ENCODE results near the gene SLC5A11.
"Not testable (repeated sequence)": the region's sequence is repeated elsewhere in the genome, so short reads cannot be mapped to it uniquely, and the experiment has no call there.

SLC5A11 gene

DNA sequence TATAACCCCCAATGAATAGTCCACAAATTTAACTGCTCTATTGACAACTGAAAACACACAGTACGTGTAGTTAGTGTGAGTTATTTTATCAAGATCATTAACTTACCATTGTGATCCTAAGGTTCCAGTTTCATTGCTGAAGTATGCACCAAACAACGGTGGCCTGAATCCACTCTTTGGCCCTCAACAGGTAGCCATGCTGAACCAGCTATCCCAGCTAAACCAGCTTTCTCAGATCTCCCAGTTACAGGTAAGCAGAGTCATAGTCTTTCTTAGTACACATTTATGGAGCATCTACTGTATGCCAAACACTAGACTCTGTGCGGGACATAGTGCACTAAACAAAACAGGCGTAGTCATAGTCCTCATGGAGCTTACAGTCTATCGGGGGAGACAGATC lies 40.3 kb upstream of the SLC5A11 start:
- Histone ChIP-seq H3K23ac (ENCODE audit: low read depth, low read length, poor library complexity) (no peak overlapping the region), H3K9ac (ENCODE audit: low read depth, low read length, poor library complexity) (no peak overlapping the region), H4K8ac (ENCODE audit: low read depth, low read length) (no peak overlapping the region), H3K4ac (ENCODE audit: low read length) (no peak overlapping the region), H2BK15ac (ENCODE audit: low read length) (no peak overlapping the region), H3K36me3 (replicated peaks in 1 of 2; ENCODE audit: control insufficient read depth in 2 of 2, insufficient read depth in 2 of 2, low read length in 2 of 2) (peaks cover 41 to 99% of the 10 kb centered on the region in 2 donors), H3K14ac (ENCODE audit: low read length) (no peak overlapping the region), H4K91ac (ENCODE audit: low read depth, low read length, poor library complexity) (no peak overlapping the region), H2BK12ac (ENCODE audit: low read length) (no peak overlapping the region), H3K27me3 (ENCODE audit: control insufficient read depth in 3 of 3, insufficient read depth in 3 of 3, low read depth in 1 of 3, low read length in 3 of 3) (no peaks in the 10 kb centered on the region), H3K27ac (replicated peaks; ENCODE audit: low read length) (no peak overlapping the region), H3K9me3 (replicated peaks in 1 of 2; ENCODE audit: control insufficient read depth in 2 of 2, insufficient read depth in 1 of 2, low read depth in 1 of 2, low read length in 2 of 2) (no peaks in the 10 kb centered on the region), H3K4me1 (ENCODE audit: control insufficient read depth in 2 of 2, insufficient read depth in 1 of 2, low read depth in 1 of 2, low read length in 2 of 2) (no peaks in the 10 kb centered on the region), H2BK5ac (ENCODE audit: low read length) (no peak overlapping the region), H2AFZ (ENCODE audit: low read length) (no peak overlapping the region), H2BK120ac (ENCODE audit: low read depth, low read length) (no peak overlapping the region), H2AK5ac (ENCODE audit: low read depth, low read length) (no peak overlapping the region), H3K4me3 (ENCODE audit: low read length in 2 of 2) (no peak overlapping the region), H3K79me1 (ENCODE audit: low read depth, low read length) (no peaks in the 10 kb centered on the region), H3K4me2 (ENCODE audit: insufficient read depth, low read length, poor library complexity, severe bottlenecking) (no peak overlapping the region), H3K18ac (ENCODE audit: low read length) (no peak overlapping the region)
- no CpG with 5 or more reads among the region's 5 CpGs for WGBS, 2 donors (ENCODE audit: extremely low coverage in 2 of 2, insufficient read length in 2 of 2, insufficient replicate concordance in 1 of 2)
- DNase-seq (ENCODE audit: low spot score): no peak

DNA sequence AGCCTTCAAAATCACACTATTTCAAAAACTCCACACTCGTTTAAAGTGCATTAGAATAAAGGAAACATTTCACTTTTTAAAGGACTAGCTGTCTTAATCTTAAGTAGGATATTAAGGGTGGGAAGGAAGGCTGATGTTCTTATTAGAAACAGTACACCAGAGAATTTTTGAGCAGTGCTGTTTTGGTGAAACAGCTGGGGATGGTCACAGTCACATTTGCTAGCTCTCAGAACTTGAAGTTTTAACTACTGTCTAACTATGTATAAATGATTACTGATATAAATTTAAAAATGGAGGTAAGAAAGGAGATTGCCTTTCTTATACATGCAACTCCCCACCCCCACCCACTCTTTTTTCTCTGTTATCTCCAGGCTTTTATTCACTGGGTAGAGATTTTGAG lies 38.5 kb upstream of the SLC5A11 start:
- no peak overlapping the region for H3K27ac ChIP-seq (replicated peaks; ENCODE audit: low read length)
- peaks cover 38 to 99% of the 10 kb centered on the region in 2 donors for H3K36me3 ChIP-seq (replicated peaks in 1 of 2; ENCODE audit: control insufficient read depth in 2 of 2, insufficient read depth in 2 of 2, low read length in 2 of 2)
- no peak overlapping the region for H3K18ac ChIP-seq (ENCODE audit: low read length)
- no peak for DNase-seq (ENCODE audit: low spot score)
- no peak overlapping the region for H2AFZ ChIP-seq (ENCODE audit: low read length)
- no CpG with 5 or more reads among the region's 1 CpG for WGBS, 2 donors (ENCODE audit: extremely low coverage in 2 of 2, insufficient read length in 2 of 2, insufficient replicate concordance in 1 of 2)
- no peak overlapping the region for H2BK5ac ChIP-seq (ENCODE audit: low read length)
- H3K4ac ChIP-seq (ENCODE audit: low read length): no peak overlapping the region
- no peaks in the 10 kb centered on the region for H3K27me3 ChIP-seq (ENCODE audit: control insufficient read depth in 3 of 3, insufficient read depth in 3 of 3, low read depth in 1 of 3, low read length in 3 of 3)
- no peak overlapping the region for H2BK15ac ChIP-seq (ENCODE audit: low read length)
- H3K79me1 ChIP-seq (ENCODE audit: low read depth, low read length): no peaks in the 10 kb centered on the region
- no peak overlapping the region for H3K9ac ChIP-seq (ENCODE audit: low read depth, low read length, poor library complexity)
- no peak overlapping the region for H4K8ac ChIP-seq (ENCODE audit: low read depth, low read length)
- H3K4me3 ChIP-seq (ENCODE audit: low read length in 2 of 2): no peak overlapping the region
- no peak overlapping the region for H2BK120ac ChIP-seq (ENCODE audit: low read depth, low read length)
- no peak overlapping the region for H2BK12ac ChIP-seq (ENCODE audit: low read length)
- H3K9me3 ChIP-seq (replicated peaks in 1 of 2; ENCODE audit: control insufficient read depth in 2 of 2, insufficient read depth in 1 of 2, low read depth in 1 of 2, low read length in 2 of 2): no peaks in the 10 kb centered on the region
- H3K14ac ChIP-seq (ENCODE audit: low read length): no peak overlapping the region
- no peak overlapping the region for H4K91ac ChIP-seq (ENCODE audit: low read depth, low read length, poor library complexity)
- H2AK5ac ChIP-seq (ENCODE audit: low read depth, low read length): no peak overlapping the region
- H3K4me2 ChIP-seq (ENCODE audit: insufficient read depth, low read length, poor library complexity, severe bottlenecking): no peak overlapping the region
- no peak overlapping the region for H3K23ac ChIP-seq (ENCODE audit: low read depth, low read length, poor library complexity)
- H3K4me1 ChIP-seq (ENCODE audit: control insufficient read depth in 2 of 2, insufficient read depth in 1 of 2, low read depth in 1 of 2, low read length in 2 of 2): no peaks in the 10 kb centered on the region

DNA sequence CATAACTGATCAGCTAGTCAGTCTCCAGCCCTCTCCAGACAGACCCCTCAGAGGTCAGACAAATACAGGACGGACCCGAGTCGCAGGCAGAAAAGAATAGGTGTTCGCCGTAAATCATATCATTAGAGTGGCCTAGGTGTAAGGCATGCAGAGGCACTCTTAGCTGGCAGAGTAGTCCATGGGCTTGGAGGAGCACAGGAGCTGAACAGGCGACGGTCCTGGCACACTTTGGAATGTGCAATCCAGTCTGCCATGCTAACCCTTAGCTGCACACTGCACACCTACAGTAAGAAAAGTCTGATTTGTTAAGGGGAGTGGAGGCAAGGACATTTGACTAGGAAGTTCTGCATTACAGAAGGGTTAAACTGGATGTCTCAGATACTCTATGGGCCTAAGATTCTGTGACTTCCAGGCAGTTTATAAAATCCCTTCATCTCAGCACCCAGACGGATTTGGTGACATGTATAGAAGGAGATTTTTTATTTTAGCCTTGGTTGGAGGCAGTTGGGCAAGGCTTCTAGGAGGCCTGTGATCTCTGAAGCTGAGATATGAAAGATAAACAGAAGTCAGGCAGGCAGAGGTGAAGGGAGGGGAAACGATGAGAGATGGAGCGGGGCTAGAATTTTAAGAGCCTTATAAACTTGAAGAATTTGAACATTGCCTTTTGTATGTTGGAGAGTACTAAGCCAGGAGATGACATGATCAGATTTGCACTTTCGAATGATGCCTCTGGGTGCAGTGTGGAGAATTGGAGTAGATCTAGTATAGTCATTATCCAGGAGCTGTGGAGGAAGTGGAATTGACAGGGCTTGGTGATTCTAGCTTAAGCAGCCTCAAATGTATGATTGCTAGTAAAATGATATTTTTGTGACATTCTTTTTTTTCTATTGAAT lies 34.6 kb upstream of the SLC5A11 start:
- no peak overlapping the region for H3K4ac ChIP-seq (ENCODE audit: low read length)
- no peak overlapping the region for H2AK5ac ChIP-seq (ENCODE audit: low read depth, low read length)
- H3K14ac ChIP-seq (ENCODE audit: low read length): no peak overlapping the region
- no peaks in the 10 kb centered on the region for H3K9me3 ChIP-seq (replicated peaks in 1 of 2; ENCODE audit: control insufficient read depth in 2 of 2, insufficient read depth in 1 of 2, low read depth in 1 of 2, low read length in 2 of 2)
- peaks cover 39 to 98% of the 10 kb centered on the region in 2 donors for H3K36me3 ChIP-seq (replicated peaks in 1 of 2; ENCODE audit: control insufficient read depth in 2 of 2, insufficient read depth in 2 of 2, low read length in 2 of 2)
- H3K79me1 ChIP-seq (ENCODE audit: low read depth, low read length): peaks cover 2% of the 10 kb centered on the region
- H4K91ac ChIP-seq (ENCODE audit: low read depth, low read length, poor library complexity): no peak overlapping the region
- WGBS, 2 donors (ENCODE audit: extremely low coverage in 2 of 2, insufficient read length in 2 of 2, insufficient replicate concordance in 1 of 2): no CpG with 5 or more reads among the region's 11 CpGs
- H2BK5ac ChIP-seq (ENCODE audit: low read length): no peak overlapping the region
- H2BK15ac ChIP-seq (ENCODE audit: low read length): no peak overlapping the region
- no peak overlapping the region for H3K9ac ChIP-seq (ENCODE audit: low read depth, low read length, poor library complexity)
- H2AFZ ChIP-seq (ENCODE audit: low read length): no peak overlapping the region
- no peak overlapping the region for H3K23ac ChIP-seq (ENCODE audit: low read depth, low read length, poor library complexity)
- H3K27ac ChIP-seq (replicated peaks; ENCODE audit: low read length): no peak overlapping the region
- DNase-seq (ENCODE audit: low spot score): no peak
- H3K27me3 ChIP-seq (ENCODE audit: control insufficient read depth in 3 of 3, insufficient read depth in 3 of 3, low read depth in 1 of 3, low read length in 3 of 3): no peaks in the 10 kb centered on the region
- no peak overlapping the region for H3K4me3 ChIP-seq (ENCODE audit: low read length in 2 of 2)
- H2BK120ac ChIP-seq (ENCODE audit: low read depth, low read length): no peak overlapping the region
- H4K8ac ChIP-seq (ENCODE audit: low read depth, low read length): no peak overlapping the region
- H2BK12ac ChIP-seq (ENCODE audit: low read length): no peak overlapping the region
- H3K18ac ChIP-seq (ENCODE audit: low read length): no peak overlapping the region
- no peak overlapping the region for H3K4me2 ChIP-seq (ENCODE audit: insufficient read depth, low read length, poor library complexity, severe bottlenecking)
- H3K4me1 ChIP-seq (ENCODE audit: control insufficient read depth in 2 of 2, insufficient read depth in 1 of 2, low read depth in 1 of 2, low read length in 2 of 2): no peaks in the 10 kb centered on the region

DNA sequence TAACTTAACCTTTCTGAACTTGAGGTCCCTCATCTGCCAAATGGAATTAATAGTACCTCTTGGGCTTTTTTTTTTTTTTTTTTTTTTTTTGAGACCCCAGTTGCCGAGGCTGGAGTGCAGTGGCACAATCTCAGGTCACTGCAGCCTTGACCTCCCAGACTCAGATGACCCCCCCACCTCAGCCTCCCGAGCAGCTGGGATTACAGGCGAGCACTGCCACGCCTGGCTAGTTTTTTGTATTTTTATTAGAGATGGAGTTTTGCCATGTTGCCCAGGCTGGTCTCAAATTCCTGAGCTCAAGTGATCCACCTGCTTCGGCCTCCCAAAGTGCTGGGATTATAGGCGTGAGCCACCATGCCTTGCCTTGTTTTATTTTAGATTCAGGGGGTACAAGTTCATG lies 33.0 kb upstream of the SLC5A11 start:
- not testable (repeated sequence) for H4K91ac ChIP-seq (ENCODE audit: low read depth, low read length, poor library complexity); H3K4me3 ChIP-seq (ENCODE audit: low read length in 2 of 2); H2BK5ac ChIP-seq (ENCODE audit: low read length); DNase-seq (ENCODE audit: low spot score); H3K23ac ChIP-seq (ENCODE audit: low read depth, low read length, poor library complexity); H3K4ac ChIP-seq (ENCODE audit: low read length); H3K4me2 ChIP-seq (ENCODE audit: insufficient read depth, low read length, poor library complexity, severe bottlenecking); H3K9ac ChIP-seq (ENCODE audit: low read depth, low read length, poor library complexity); H4K8ac ChIP-seq (ENCODE audit: low read depth, low read length); H3K14ac ChIP-seq (ENCODE audit: low read length); H3K18ac ChIP-seq (ENCODE audit: low read length); H3K9me3 ChIP-seq (replicated peaks in 1 of 2; ENCODE audit: control insufficient read depth in 2 of 2, insufficient read depth in 1 of 2, low read depth in 1 of 2, low read length in 2 of 2); H2BK120ac ChIP-seq (ENCODE audit: low read depth, low read length); H3K27ac ChIP-seq (replicated peaks; ENCODE audit: low read length); H2AFZ ChIP-seq (ENCODE audit: low read length); H3K27me3 ChIP-seq (ENCODE audit: control insufficient read depth in 3 of 3, insufficient read depth in 3 of 3, low read depth in 1 of 3, low read length in 3 of 3); H2BK15ac ChIP-seq (ENCODE audit: low read length); H2AK5ac ChIP-seq (ENCODE audit: low read depth, low read length); H3K79me1 ChIP-seq (ENCODE audit: low read depth, low read length); H2BK12ac ChIP-seq (ENCODE audit: low read length); H3K4me1 ChIP-seq (ENCODE audit: control insufficient read depth in 2 of 2, insufficient read depth in 1 of 2, low read depth in 1 of 2, low read length in 2 of 2)
- H3K36me3 ChIP-seq (replicated peaks in 1 of 2; ENCODE audit: control insufficient read depth in 2 of 2, insufficient read depth in 2 of 2, low read length in 2 of 2): peaks cover 39 to 98% of the 10 kb centered on the region in 2 donors
- WGBS, 2 donors (ENCODE audit: extremely low coverage in 2 of 2, insufficient read length in 2 of 2, insufficient replicate concordance in 1 of 2): no CpG with 5 or more reads among the region's 6 CpGs
